A549 (cell line): ENCODE results near the gene PIP4K2A. TPM values are rescaled to one million over a fixed set of nuclear protein-coding genes. Genes with fewer than 3 reads are reported as not detected.

ENCODE experiments used
- ATAC-seq, 2 experiments: fragments of 200-7000 bp in 1 of 2; fragments of >200 bp in 1 of 2; cut with Nextera tagmentation in 1 of 2; cut with Tn5 transposase in 1 of 2; 3 replicates each; pipeline versions ENCODE4 v1.8.0 to v1.9.1; 2018 to 2020; ENCODE audit warnings: mild to moderate bottlenecking in 1 of 2, moderate library complexity in 1 of 2
- CTCF ChIA-PET: fragments of 300-600 bp; sonication (Branson Sonifier 250); formaldehyde crosslinking; extraction: SDS; loops from one replicate; lab custom pipeline; 2021; ENCODE audit warnings: antibody characterized with exemption, inconsistent platforms; lab: Yijun Ruan, JAX
- POLR2A ChIA-PET: fragments of 350-600 bp; formaldehyde crosslinking; extraction: SDS; loops from one replicate; lab custom pipeline; 2021; ENCODE audit warnings: antibody characterized with exemption, inconsistent platforms; lab: Yijun Ruan, JAX
- DNase-seq, 2 experiments: peaks; one replicate each; pipeline versions ENCODE4 v3.0.0 to v3.0.0-alpha.2; 2011 to 2016; ENCODE audit warnings: low read depth in 1 of 2, low spot score in 1 of 2
- FAIRE-seq: peaks from 2 replicates; lab custom pipeline; 2011; peaks lifted over from hg19 to GRCh38; lab: Jason Lieb, UNC
- H3K27ac ChIP-seq, 2 experiments: fragments of >200 bp; sonication (Bioruptor Twin); formaldehyde crosslinking; 3 replicates each; pipeline ENCODE4 v1.5.1; 2016 to 2017
- H3K4me1 ChIP-seq: fragments of >200 bp; sonication (Bioruptor Twin); formaldehyde crosslinking; 3 replicates; pipeline ENCODE4 v1.6.1; 2016
- H3K4me2 ChIP-seq: fragments of >200 bp; sonication (Bioruptor Twin); formaldehyde crosslinking; 3 replicates; pipeline ENCODE4 v1.6.1; 2016
- H3K4me3 ChIP-seq: fragments of >200 bp; sonication (Bioruptor Twin); formaldehyde crosslinking; 3 replicates; pipeline ENCODE4 v1.5.1; 2016
- H3K9me3 ChIP-seq: fragments of >200 bp; sonication (Bioruptor Twin); formaldehyde crosslinking; 3 replicates; pipeline ENCODE4 v1.6.1; 2016
- BHLHE40 ChIP-seq: IDR thresholded peaks from 2 replicates; pipeline ENCODE4 v1.6.1; 2012; ENCODE audit warnings: low read depth, low read length, inconsistent platforms
- CBX2 ChIP-seq: fragments of 200-600 bp; sonication (generic); IDR thresholded peaks from 2 replicates; pipeline ENCODE4 v1.6.1; 2016; ENCODE audit warnings: low read depth, mild to moderate bottlenecking, borderline replicate concordance
- CBX8 ChIP-seq: fragments of 200-600 bp; sonication (generic); IDR thresholded peaks from 2 replicates; pipeline ENCODE4 v1.6.1; 2016
- EHF ChIP-seq: fragments of 250-450 bp; sonication (Bioruptor Pico); IDR thresholded peaks from 2 replicates; pipeline ENCODE4 v1.5.0; 2020; ENCODE audit warnings: mild to moderate bottlenecking
- EHMT2 ChIP-seq: fragments of 200-600 bp; sonication (generic); IDR thresholded peaks from 2 replicates; pipeline ENCODE4 v1.6.1; 2016; ENCODE audit warnings: antibody characterized with exemption, low read depth, mild to moderate bottlenecking, moderate library complexity
- FOXS1 ChIP-seq: fragments of 250-450 bp; sonication (Bioruptor Pico); IDR thresholded peaks from 2 replicates; pipeline ENCODE4 v1.5.0; 2020; ENCODE audit warnings: mild to moderate bottlenecking, moderate library complexity
- HEYL ChIP-seq: fragments of 250-450 bp; sonication (Bioruptor Pico); IDR thresholded peaks from 2 replicates; pipeline ENCODE4 v1.8.0; 2021; ENCODE audit warnings: mild to moderate bottlenecking, moderate library complexity
- HOXB5 ChIP-seq: fragments of 250-450 bp; sonication (Bioruptor Pico); IDR thresholded peaks from 2 replicates; pipeline ENCODE4 v1.5.0; 2020; ENCODE audit warnings: mild to moderate bottlenecking, moderate library complexity
- JUNB ChIP-seq: fragments of >200 bp; sonication (Bioruptor Twin); formaldehyde crosslinking; IDR thresholded peaks from 2 replicates; pipeline ENCODE4 v1.6.1; 2016
- KDM5A ChIP-seq: fragments of 200-600 bp; sonication (generic); IDR thresholded peaks from 2 replicates; pipeline ENCODE4 v1.6.1; 2016; ENCODE audit warnings: antibody characterized with exemption, mild to moderate bottlenecking
- MAZ ChIP-seq: fragments of 150-350 bp; IDR thresholded peaks from 2 replicates; pipeline ENCODE4 v1.6.1; 2014; ENCODE audit warnings: antibody characterized with exemption, low read depth, low read length, borderline replicate concordance
- NFE2L2 ChIP-seq: fragments of 150-350 bp; conservative IDR thresholded peaks from 2 replicates; pipeline ENCODE4 v1.6.1; 2014; ENCODE audit warnings: low read length
- NR3C1 ChIP-seq: fragments of >200 bp; sonication (Bioruptor Twin); formaldehyde crosslinking; IDR thresholded peaks from 3 replicates; pipeline ENCODE4 v1.6.1; 2017
- PHF8 ChIP-seq: fragments of 200-600 bp; sonication (generic); IDR thresholded peaks from 2 replicates; pipeline ENCODE4 v1.6.1; 2016; ENCODE audit warnings: low read depth, mild to moderate bottlenecking, antibody characterized with exemption, moderate library complexity, borderline replicate concordance
- POLR2AphosphoS2 ChIP-seq: conservative IDR thresholded peaks from 2 replicates; pipeline ENCODE4 v1.6.1; 2012; ENCODE audit warnings: low read length, improper control_type of control experiment, inconsistent platforms
- RAD21 ChIP-seq, 2 experiments: fragments of >200 bp in 1 of 2; sonication (Bioruptor Twin) in 1 of 2; formaldehyde crosslinking in 1 of 2; IDR thresholded peaks in 1 of 2; conservative IDR thresholded peaks in 1 of 2; 2 replicates in 1 of 2; 3 replicates in 1 of 2; pipeline ENCODE4 v1.6.1; 2012 to 2018; ENCODE audit warnings: inconsistent platforms in 1 of 2
- RCOR1 ChIP-seq: fragments of 150-350 bp; IDR thresholded peaks from 2 replicates; pipeline ENCODE4 v1.6.1; 2014; ENCODE audit warnings: antibody characterized with exemption, low read length, low read depth
- RNF2 ChIP-seq: fragments of 200-600 bp; sonication (generic); IDR thresholded peaks from 2 replicates; pipeline ENCODE4 v1.6.1; 2016; ENCODE audit warnings: low read depth, mild to moderate bottlenecking, antibody characterized with exemption, moderate library complexity, borderline replicate concordance
- SMC3 ChIP-seq: fragments of >200 bp; sonication (Bioruptor Twin); formaldehyde crosslinking; IDR thresholded peaks from 3 replicates; pipeline ENCODE4 v1.6.1; 2018; ENCODE audit warnings: inconsistent platforms
- SREBF2 ChIP-seq: fragments of 450-650 bp; IDR thresholded peaks from 2 replicates; pipeline ENCODE4 v1.6.1; 2014; ENCODE audit warnings: mild to moderate bottlenecking, moderate library complexity
- ZC3H11A ChIP-seq: fragments of 450-650 bp; IDR thresholded peaks from 2 replicates; pipeline ENCODE4 v1.6.1; 2014; ENCODE audit warnings: antibody characterized with exemption, mild to moderate bottlenecking
- ZNF302 ChIP-seq: fragments of 250-450 bp; sonication (Bioruptor Pico); IDR thresholded peaks from 2 replicates; pipeline ENCODE4 v1.9.0; 2021; ENCODE audit warnings: inconsistent platforms, mild to moderate bottlenecking, moderate library complexity
- ZSCAN20 ChIP-seq: fragments of 250-450 bp; sonication (Bioruptor Pico); IDR thresholded peaks from 2 replicates; pipeline ENCODE4 v1.8.0; 2022; ENCODE audit warnings: mild to moderate bottlenecking, moderate library complexity
- WGBS: methylation state at CpG from one replicate; pipeline ENCODE4 v1.1.6; 2017; ENCODE audit errors: missing lambda C conversion rate; 5-methylcytosine and 5-hydroxymethylcytosine counted together
- polyA plus RNA-seq, 4 experiments: library from polyadenylated mRNA; depleted of rRNA in 3 of 4; stranded (reverse); fragments of >200 nt; fragmentation: RNase III in 1 of 4; extraction: RNeasy Plus Mini Kit Qiagen cat#74134 plus additional on column Dnase treatment in 1 of 4; gene quantifications; 2 replicates in 3 of 4; 3 replicates in 1 of 4; pipeline ENCODE4 v1.2.3, GENCODE V29; 2011 to 2017
- TF ChIP-seq, protein P1 (sequence below): fragments of 250-450 bp; sonication (Bioruptor Pico); IDR thresholded peaks from 2 replicates; pipeline ENCODE4 v1.5.0; 2021; ENCODE audit warnings: mild to moderate bottlenecking, moderate library complexity, borderline replicate concordance
- TF ChIP-seq, protein P2 (sequence below): IDR thresholded peaks from 2 replicates; pipeline ENCODE4 v1.6.1; 2012
- TF ChIP-seq, protein P3 (sequence below): IDR thresholded peaks from 2 replicates; pipeline ENCODE4 v1.6.1; 2012; ENCODE audit warnings: low read depth, borderline replicate concordance
- TF ChIP-seq, protein P4 (sequence below): fragments of 250-450 bp; sonication (Bioruptor Pico); IDR thresholded peaks from 2 replicates; pipeline ENCODE4 v1.5.0; 2020; ENCODE audit warnings: low read depth, mild to moderate bottlenecking, moderate library complexity
- TF ChIP-seq, protein P5 (sequence below): IDR thresholded peaks from 2 replicates; pipeline ENCODE4 v1.6.1; 2012

The PIP4K2A gene
- polyA plus RNA-seq, 2 of the 4 experiments (the other 2 are of a cell fraction), result 23.1 to 24.0 TPM

DNA sequence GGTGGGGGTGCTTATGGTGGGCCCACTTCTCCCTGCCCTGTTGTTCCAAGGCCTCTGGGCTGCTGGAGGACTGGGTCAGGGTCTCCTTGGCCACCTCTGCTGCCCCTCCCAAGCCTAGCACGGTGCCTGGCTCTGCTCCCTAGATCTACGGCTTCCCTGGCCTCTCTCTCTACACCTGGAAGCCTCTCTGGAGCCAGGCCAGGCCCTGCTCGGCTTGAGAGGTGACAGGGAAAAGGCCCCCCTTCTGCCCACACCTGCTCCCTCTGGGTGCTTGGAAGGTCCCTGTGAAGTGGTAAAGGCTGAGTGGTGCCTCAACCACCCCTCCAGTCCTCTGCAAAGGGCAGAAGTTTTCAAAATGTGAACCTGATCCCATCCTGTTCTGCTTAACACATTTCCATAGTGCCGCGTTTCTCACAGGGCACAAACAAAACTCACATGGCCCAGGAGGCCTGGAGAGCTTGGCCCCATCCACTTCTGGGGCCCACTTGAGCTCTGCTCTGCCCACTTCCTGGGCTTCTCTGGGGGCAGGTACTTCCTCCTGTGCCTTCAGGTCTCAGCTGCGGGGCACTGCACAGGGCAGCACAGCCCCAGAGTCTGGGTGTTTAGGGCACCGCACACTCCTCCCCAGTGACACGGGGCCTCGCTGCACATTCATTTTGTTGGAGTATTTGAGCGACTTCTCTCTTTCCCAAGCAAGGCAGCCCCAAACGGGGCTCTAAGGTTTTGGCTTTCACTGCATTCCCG lies 169.9 kb downstream of the PIP4K2A start:
- Histone ChIP-seq H3K27ac (no peak overlapping the region), H3K4me1 (no peaks in the 10 kb centered on the region), H3K4me2 (no peak overlapping the region), H3K9me3 (no peaks in the 10 kb centered on the region), H3K4me3 (no peak overlapping the region)
- TF ChIP-seq HEYL (CRISPR knock-in tag), result no peak
- TF ChIP-seq, protein P1, sequence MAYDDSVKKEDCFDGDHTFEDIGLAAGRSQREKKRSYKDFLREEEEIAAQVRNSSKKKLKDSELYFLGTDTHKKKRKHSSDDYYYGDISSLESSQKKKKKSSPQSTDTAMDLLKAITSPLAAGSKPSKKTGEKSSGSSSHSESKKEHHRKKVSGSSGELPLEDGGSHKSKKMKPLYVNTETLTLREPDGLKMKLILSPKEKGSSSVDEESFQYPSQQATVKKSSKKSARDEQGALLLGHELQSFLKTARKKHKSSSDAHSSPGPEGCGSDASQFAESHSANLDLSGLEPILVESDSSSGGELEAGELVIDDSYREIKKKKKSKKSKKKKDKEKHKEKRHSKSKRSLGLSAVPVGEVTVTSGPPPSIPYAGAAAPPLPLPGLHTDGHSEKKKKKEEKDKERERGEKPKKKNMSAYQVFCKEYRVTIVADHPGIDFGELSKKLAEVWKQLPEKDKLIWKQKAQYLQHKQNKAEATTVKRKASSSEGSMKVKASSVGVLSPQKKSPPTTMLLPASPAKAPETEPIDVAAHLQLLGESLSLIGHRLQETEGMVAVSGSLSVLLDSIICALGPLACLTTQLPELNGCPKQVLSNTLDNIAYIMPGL, result no peak
- TF ChIP-seq NFE2L2, result no peak
- TF ChIP-seq, protein P2, sequence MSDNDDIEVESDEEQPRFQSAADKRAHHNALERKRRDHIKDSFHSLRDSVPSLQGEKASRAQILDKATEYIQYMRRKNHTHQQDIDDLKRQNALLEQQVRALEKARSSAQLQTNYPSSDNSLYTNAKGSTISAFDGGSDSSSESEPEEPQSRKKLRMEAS, result no peak
- no peak for TF ChIP-seq CBX2
- TF ChIP-seq JUNB, result no peak
- no peak for TF ChIP-seq MAZ
- TF ChIP-seq FOXS1, result no peak
- TF ChIP-seq PHF8, result no peak
- no peak for TF ChIP-seq ZNF302 (CRISPR knock-in tag)
- TF ChIP-seq SMC3, result no peak
- FAIRE-seq (no peak), DNase-seq (no peak), ATAC-seq (no peak)
- POLR2A ChIA-PET, result no interaction called here
- WGBS, result 97% methylated on average over 9 of the region's 12 CpGs
- CTCF ChIA-PET, result no interaction called here

DNA sequence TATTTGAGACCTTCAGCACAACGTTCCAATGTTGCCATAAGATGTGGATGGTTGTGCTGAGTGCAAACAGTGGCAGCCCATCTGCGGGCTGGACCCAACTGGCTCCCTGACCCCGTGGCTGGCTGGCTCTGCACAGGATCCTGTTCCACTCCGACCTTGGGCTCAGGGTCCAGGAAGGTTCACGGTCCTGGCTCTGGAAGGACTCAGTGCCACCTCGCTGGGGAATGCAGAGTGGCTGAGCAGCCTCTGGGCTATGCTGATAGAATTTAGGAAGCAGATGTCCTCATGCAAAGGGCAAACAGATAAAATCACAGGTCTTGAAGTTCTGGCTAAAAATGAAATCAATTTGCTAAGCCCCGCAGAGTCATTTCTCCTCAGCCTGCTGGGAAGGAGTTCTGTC lies 171.6 kb downstream of the PIP4K2A start:
- WGBS, result 75% methylated on average over 7 of the region's 7 CpGs
- ATAC-seq, result no peak
- no peak for DNase-seq

DNA sequence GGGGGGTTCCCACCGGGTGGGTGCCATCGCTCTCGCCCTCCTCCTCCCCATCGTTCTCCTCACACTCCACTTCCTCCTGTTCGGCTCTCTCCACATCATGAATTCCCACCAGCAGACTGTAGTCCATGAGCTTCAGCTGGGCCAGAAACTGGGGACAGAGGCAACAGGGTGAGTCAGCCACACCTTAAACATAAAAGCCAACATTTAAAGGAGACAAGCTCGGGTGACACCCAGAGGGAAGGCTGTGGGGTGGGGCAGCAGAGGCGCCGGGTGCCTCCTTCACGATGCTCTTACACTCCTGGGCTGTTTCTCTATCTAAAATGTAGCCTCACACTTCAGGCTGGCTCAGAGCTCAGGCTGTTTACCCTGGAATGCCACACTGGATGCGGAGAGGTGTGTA lies 172.5 kb downstream of the PIP4K2A start:
- Histone ChIP-seq H3K9me3 (no peaks in the 10 kb centered on the region), H3K4me1 (no peaks in the 10 kb centered on the region), H3K4me2 (no peak overlapping the region), H3K4me3 (no peak overlapping the region), H3K27ac (no peak overlapping the region)
- CTCF ChIA-PET, result interaction anchor here (1.0 kb wide), 1 partner anchor 9 kb away, joined by 3 read pairs; no protein-coding TSS in a partner anchor
- no peak for ATAC-seq
- DNase-seq, result no peak
- POLR2A ChIA-PET, result no interaction called here
- FAIRE-seq, result no peak
- WGBS, result 87% methylated on average over 10 of the region's 10 CpGs
- no peak for TF ChIP-seq NR3C1
- no peak for TF ChIP-seq ZSCAN20 (CRISPR knock-in tag)
- TF ChIP-seq, protein P3, sequence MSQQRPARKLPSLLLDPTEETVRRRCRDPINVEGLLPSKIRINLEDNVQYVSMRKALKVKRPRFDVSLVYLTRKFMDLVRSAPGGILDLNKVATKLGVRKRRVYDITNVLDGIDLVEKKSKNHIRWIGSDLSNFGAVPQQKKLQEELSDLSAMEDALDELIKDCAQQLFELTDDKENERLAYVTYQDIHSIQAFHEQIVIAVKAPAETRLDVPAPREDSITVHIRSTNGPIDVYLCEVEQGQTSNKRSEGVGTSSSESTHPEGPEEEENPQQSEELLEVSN, result no peak
- no peak for TF ChIP-seq EHF (CRISPR knock-in tag)
- TF ChIP-seq, protein P4, sequence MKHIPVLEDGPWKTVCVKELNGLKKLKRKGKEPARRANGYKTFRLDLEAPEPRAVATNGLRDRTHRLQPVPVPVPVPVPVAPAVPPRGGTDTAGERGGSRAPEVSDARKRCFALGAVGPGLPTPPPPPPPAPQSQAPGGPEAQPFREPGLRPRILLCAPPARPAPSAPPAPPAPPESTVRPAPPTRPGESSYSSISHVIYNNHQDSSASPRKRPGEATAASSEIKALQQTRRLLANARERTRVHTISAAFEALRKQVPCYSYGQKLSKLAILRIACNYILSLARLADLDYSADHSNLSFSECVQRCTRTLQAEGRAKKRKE (CRISPR knock-in tag), result no peak
- TF ChIP-seq, protein P1, result no peak
- no peak for TF ChIP-seq CBX8
- TF ChIP-seq, protein P5, sequence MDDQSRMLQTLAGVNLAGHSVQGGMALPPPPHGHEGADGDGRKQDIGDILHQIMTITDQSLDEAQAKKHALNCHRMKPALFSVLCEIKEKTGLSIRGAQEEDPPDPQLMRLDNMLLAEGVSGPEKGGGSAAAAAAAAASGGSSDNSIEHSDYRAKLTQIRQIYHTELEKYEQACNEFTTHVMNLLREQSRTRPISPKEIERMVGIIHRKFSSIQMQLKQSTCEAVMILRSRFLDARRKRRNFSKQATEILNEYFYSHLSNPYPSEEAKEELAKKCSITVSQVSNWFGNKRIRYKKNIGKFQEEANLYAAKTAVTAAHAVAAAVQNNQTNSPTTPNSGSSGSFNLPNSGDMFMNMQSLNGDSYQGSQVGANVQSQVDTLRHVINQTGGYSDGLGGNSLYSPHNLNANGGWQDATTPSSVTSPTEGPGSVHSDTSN, result no peak
- TF ChIP-seq EHMT2, result no peak
- TF ChIP-seq SMC3, result no peak
- no peak for TF ChIP-seq KDM5A
- TF ChIP-seq ZC3H11A, result no peak

More for the DNA sequence above, 171.6 kb downstream of the PIP4K2A start:
- no peak overlapping the region for H3K4me2 ChIP-seq
- FAIRE-seq, result no peak
- TF ChIP-seq HOXB5 (CRISPR knock-in tag), result no peak
- no peak for TF ChIP-seq RNF2
- no peak for TF ChIP-seq RAD21 (conservative IDR thresholded peaks at IDR 0.05 in 1 of 2, IDR thresholded peaks at IDR 0.05 in 1 of 2)
- no peak for TF ChIP-seq BHLHE40
- no peak for TF ChIP-seq RCOR1
- TF ChIP-seq SREBF2, result no peak
- no peak for TF ChIP-seq KDM5A
- no peak for TF ChIP-seq ZC3H11A
- TF ChIP-seq CBX2, result no peak
- no peak for TF ChIP-seq POLR2AphosphoS2
- no peak for TF ChIP-seq FOXS1
- no peak overlapping the region for H3K27ac ChIP-seq
- H3K4me3 ChIP-seq, result no peak overlapping the region
- H3K9me3 ChIP-seq, result no peaks in the 10 kb centered on the region
- ChIA-PET POLR2A (no interaction called here), CTCF (interaction anchor here (1.3 kb wide), 1 partner anchor 31 kb away, joined by 3 read pairs; no protein-coding TSS in a partner anchor)
- H3K4me1 ChIP-seq, result no peaks in the 10 kb centered on the region
